ENCODE results near the gene SOX18.
"Not testable (repeated sequence)": the region's sequence is repeated elsewhere in the genome, so short reads cannot be mapped to it uniquely, and the experiment has no call there.

Gene SOX18

GRCh38 chr20:64049060-64049877, at the start of gene SOX18:
Gene SOX18, minus strand, starts transcription at chr20:64049639. Its CDS starts 123 bp downstream, at chr20:64049516.
- DNase-seq: no peak

GRCh38 chr20:64098471-64099013, 49.1 kb upstream of the SOX18 start:
- no peak for DNase-seq

GRCh38 chr20:64096535-64096934, 47.1 kb upstream of the SOX18 start:
- DNase-seq: no peak

GRCh38 chr20:64095927-64096326, 46.5 kb upstream of the SOX18 start:
- DNase-seq: no peak

- no peak for DNase-seq
Observed at GRCh38 chr20:64095455-64095854, 46.0 kb upstream of the SOX18 start.

- DNase-seq: no peak
Observed at GRCh38 chr20:64093013-64093503, 43.6 kb upstream of the SOX18 start.

GRCh38 chr20:64092258-64093012, 43.0 kb upstream of the SOX18 start:
- no peak for DNase-seq

GRCh38 chr20:64091770-64092169, 42.3 kb upstream of the SOX18 start:
- DNase-seq: no peak

- DNase-seq: no peak
Observed at GRCh38 chr20:64091340-64091739, 41.9 kb upstream of the SOX18 start.

GRCh38 chr20:64090165-64090564, 40.7 kb upstream of the SOX18 start:
- no peak for DNase-seq

GRCh38 chr20:64088586-64088985, 39.1 kb upstream of the SOX18 start:
- DNase-seq: not testable (repeated sequence)

GRCh38 chr20:64087226-64087825, 37.9 kb upstream of the SOX18 start:
- not testable (repeated sequence) for DNase-seq

GRCh38 chr20:64086801-64087200, 37.4 kb upstream of the SOX18 start:
- DNase-seq: no peak

GRCh38 chr20:64084685-64085152, 35.3 kb upstream of the SOX18 start:
- DNase-seq: no peak

- no peak for DNase-seq
Observed at GRCh38 chr20:64083804-64084684, 34.6 kb upstream of the SOX18 start, which contains the start of gene LKAAEAR1. Gene LKAAEAR1, minus strand, starts transcription at chr20:64084398. Its CDS starts 179 bp downstream, at chr20:64084219.

GRCh38 chr20:64083378-64083803, 34.0 kb upstream of the SOX18 start:
- peak; percentile 74 for DNase-seq

- DNase-seq: no peak
Observed at GRCh38 chr20:64082820-64083377, 33.5 kb upstream of the SOX18 start.

GRCh38 chr20:64082126-64082731, 32.8 kb upstream of the SOX18 start:
- DNase-seq: no peak

GRCh38 chr20:64081624-64081964, 32.2 kb upstream of the SOX18 start:
- DNase-seq: no peak

GRCh38 chr20:64080813-64081623, 31.6 kb upstream of the SOX18 start:
- DNase-seq: no peak
